Ovary (tissue), 9 donors: ENCODE data around the gene OTUB1. TPM values are rescaled to one million over a fixed set of nuclear protein-coding genes. Genes with fewer than 3 reads are reported as not detected.

ENCODE experiments used
- DNase-seq, 5 donors: peaks; one replicate each; pipeline ENCODE4 v3.0.0-alpha.2; 2019 to 2020
- H3K27ac ChIP-seq, 2 donors: fragments of 200-600 bp; one replicate each; pipeline versions ENCODE4 v1.5.1 to v1.8.0; 2019 to 2022
- H3K27me3 ChIP-seq: fragments of 200-600 bp; one replicate; pipeline ENCODE4 v1.8.0; 2022
- H3K36me3 ChIP-seq: fragments of 200-600 bp; sonication (generic); one replicate; pipeline ENCODE4 v1.5.1; 2019
- H3K4me1 ChIP-seq: one replicate; pipeline ENCODE4 v1.8.1; 2013; ENCODE audit warnings: mild to moderate bottlenecking, moderate library complexity; ENCODE audit not compliant: insufficient read depth
- H3K4me3 ChIP-seq: fragments of 200-600 bp; sonication (generic); one replicate; pipeline ENCODE4 v1.5.1; 2017
- H3K9me3 ChIP-seq, 2 donors: fragments of 200-600 bp in 1 of 2; sonication (generic) in 1 of 2; one replicate each; pipeline versions ENCODE4 v1.5.1 to v1.8.1; 2013 to 2019; ENCODE audit warnings: mild to moderate bottlenecking in 1 of 2, moderate library complexity in 1 of 2
- CTCF ChIP-seq, 3 donors: fragments of 450-650 bp in 2 of 3; fragments of 200-600 bp in 1 of 3; IDR thresholded peaks; one replicate each; pipeline versions ENCODE4 v1.5.1 to v1.8.0; 2016 to 2022; ENCODE audit warnings: antibody characterized with exemption in 3 of 3, mild to moderate bottlenecking in 1 of 3
- EP300 ChIP-seq: sonication (generic); formaldehyde crosslinking; IDR thresholded peaks from one replicate; pipeline ENCODE4 v1.6.1; 2017; ENCODE audit warnings: antibody characterized with exemption
- POLR2A ChIP-seq: fragments of 450-650 bp; IDR thresholded peaks from one replicate; pipeline ENCODE4 v1.6.1; 2017; ENCODE audit warnings: antibody characterized with exemption, mild to moderate bottlenecking, moderate library complexity
- WGBS, 3 donors: extraction: QIAGEN DNeasy Blood & Tissue Kit in 1 of 3; methylation state at CpG; one replicate each; pipeline versions ENCODE4 v1.1.5 to v1.1.7; 2013 to 2017; 5-methylcytosine and 5-hydroxymethylcytosine counted together
- intact Hi-C, 4 donors: fragments of 100-400 bp; cut with DNase I; formaldehyde crosslinking; loops; one replicate each; pipeline versions ENCODE4 v1.11.0 to v1.15.1; 2022 to 2023
- polyA plus RNA-seq, 2 donors: library from polyadenylated mRNA; stranded (reverse); fragments of 200-250 nt in 1 of 2; fragments of 350-450 nt in 1 of 2; fragmentation: Illumina TruSeq in 1 of 2; extraction: RNeasy Lipid Tissue Mini Kit (QIAGEN cat#74804) in 1 of 2; gene quantifications; one replicate each; pipeline ENCODE4 v1.2.3, GENCODE V29; 2013 to 2014
- total RNA-seq, 7 donors: library from RNA; depleted of rRNA in 2 of 7; stranded (reverse); fragments of >200 nt in 2 of 7; fragmentation: NEBNext Ultra II Directional in 3 of 7; extraction: Animal tissue kit (Norgen Biotek cat#: 25700) in 3 of 7; gene quantifications; one replicate each; pipeline versions ENCODE4 v1.1.0 to v1.2.4, GENCODE V29; 2016 to 2023
- donor health status: DM: no; HTN: no; CAD: no; lungs with moderate emphysema.
- donor health status: DM: no; HTN: no; CAD: no.
- donor health status: Bipolar disorder and iron deficiency.
- donor health status: DM: yes; HTN: yes; CAD: no.
- donor health status: DM: no; HTN: no; CAD: no.
- donor health status: DM: yes; HTN: yes; CAD: no.

Gene OTUB1
- total and polyA plus RNA-seq, 9 donors = 34.7 to 66.7 (median 50.7) TPM

GRCh38 chr11:64008914-64009633 is 22.8 kb downstream of the OTUB1 start:
- H3K9me3 ChIP-seq = no peaks in the 10 kb centered on the region
- intact Hi-C loops = loop anchor here in 1 of 4 donors (10.0 kb wide), 1 partner anchor 286 kb away; the partner anchor contains the start of gene KCNK4
- no peak for TF ChIP-seq POLR2A
- TF ChIP-seq EP300 = no peak
- no peak for TF ChIP-seq CTCF (IDR thresholded peaks at IDR 0.05)
- H3K27ac ChIP-seq = no peak overlapping the region
- 90 to 96% (median 92%) methylated on average over 18 of the region's 18 CpGs for WGBS, 3 donors
- H3K4me3 ChIP-seq = no peak overlapping the region
- H3K4me1 ChIP-seq = peaks cover 8% of the 10 kb centered on the region
- H3K27me3 ChIP-seq = no peaks in the 10 kb centered on the region
- no peaks in the 10 kb centered on the region for H3K36me3 ChIP-seq
- no peak for DNase-seq

- WGBS, 3 donors = 96 to 99% (median 98%) methylated on average over 8 of the region's 8 CpGs
- DNase-seq = no peak
- TF ChIP-seq EP300 = no peak
- TF ChIP-seq POLR2A = no peak
- no peak for TF ChIP-seq CTCF (IDR thresholded peaks at IDR 0.05)
- H3K27me3 ChIP-seq = no peaks in the 10 kb centered on the region
- H3K36me3 ChIP-seq = no peaks in the 10 kb centered on the region
- no peaks in the 10 kb centered on the region for H3K9me3 ChIP-seq
- no peak overlapping the region for H3K4me3 ChIP-seq
- intact Hi-C loops = loop anchor here in 1 of 4 donors (10.0 kb wide), 1 partner anchor 285 kb away; the partner anchor contains the start of gene KCNK4
- H3K27ac ChIP-seq = no peak overlapping the region
- H3K4me1 ChIP-seq = peaks cover 8% of the 10 kb centered on the region
These were observed 23.5 kb downstream of the OTUB1 start for GRCh38 chr11:64009710-64010109.

GRCh38 chr11:64010783-64011182 is 24.5 kb downstream of the OTUB1 start:
- WGBS, 3 donors = 95 to 98% (median 97%) methylated on average over 2 of the region's 2 CpGs

GRCh38 chr11:64011371-64011770 is 25.1 kb downstream of the OTUB1 start:
- intact Hi-C loops = no loop called here
- H3K36me3 ChIP-seq = no peaks in the 10 kb centered on the region
- WGBS, 3 donors = 85 to 91% (median 88%) methylated on average over 8 of the region's 8 CpGs
- no peak overlapping the region for H3K4me3 ChIP-seq
- no peak overlapping the region for H3K27ac ChIP-seq
- no peak for TF ChIP-seq POLR2A
- no peak for TF ChIP-seq EP300
- TF ChIP-seq CTCF (IDR thresholded peaks at IDR 0.05) = no peak
- no peaks in the 10 kb centered on the region for H3K27me3 ChIP-seq
- DNase-seq = no peak
- H3K4me1 ChIP-seq = peaks cover 8% of the 10 kb centered on the region
- H3K9me3 ChIP-seq = no peaks in the 10 kb centered on the region

More at GRCh38 chr11:64010783-64011182, 24.5 kb downstream of the OTUB1 start:
- H3K4me1 ChIP-seq = peaks cover 8% of the 10 kb centered on the region
- intact Hi-C loops = no loop called here
- H3K4me3 ChIP-seq = no peak overlapping the region
- TF ChIP-seq POLR2A (no peak), CTCF (IDR thresholded peaks at IDR 0.05) (no peak), EP300 (no peak)
- no peaks in the 10 kb centered on the region for H3K36me3 ChIP-seq
- no peak overlapping the region for H3K27ac ChIP-seq
- H3K27me3 ChIP-seq = no peaks in the 10 kb centered on the region
- no peaks in the 10 kb centered on the region for H3K9me3 ChIP-seq
- DNase-seq = no peak
